Brain pericyte (primary cell): ENCODE results near the gene TACO1.

ENCODE experiments used
- DNase-seq: peaks from one replicate; pipeline ENCODE4 v3.0.0-alpha.2; 2012; ENCODE audit warnings: low read depth, low spot score

The TACO1 gene

DNA sequence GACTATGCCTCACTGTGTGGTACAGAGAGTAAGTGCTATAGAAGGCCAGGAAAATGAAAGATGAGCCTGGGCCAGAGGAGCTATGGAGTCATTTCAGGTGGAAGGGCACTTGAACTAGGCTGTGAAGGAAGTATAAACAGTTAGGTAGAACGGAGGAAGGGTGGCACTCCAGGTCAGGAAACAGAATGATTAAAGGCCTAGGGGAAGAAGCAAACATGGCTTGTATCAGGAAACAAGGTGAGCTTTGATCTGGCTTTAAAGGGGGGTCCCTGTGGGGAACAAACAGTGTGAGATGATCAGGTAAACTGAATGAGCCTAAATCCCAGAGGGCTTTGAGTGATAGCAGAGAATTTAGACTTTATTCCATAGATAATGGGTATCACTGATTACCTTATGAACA, 38.4 kb downstream of the TACO1 start:
- no peak for DNase-seq

DNA sequence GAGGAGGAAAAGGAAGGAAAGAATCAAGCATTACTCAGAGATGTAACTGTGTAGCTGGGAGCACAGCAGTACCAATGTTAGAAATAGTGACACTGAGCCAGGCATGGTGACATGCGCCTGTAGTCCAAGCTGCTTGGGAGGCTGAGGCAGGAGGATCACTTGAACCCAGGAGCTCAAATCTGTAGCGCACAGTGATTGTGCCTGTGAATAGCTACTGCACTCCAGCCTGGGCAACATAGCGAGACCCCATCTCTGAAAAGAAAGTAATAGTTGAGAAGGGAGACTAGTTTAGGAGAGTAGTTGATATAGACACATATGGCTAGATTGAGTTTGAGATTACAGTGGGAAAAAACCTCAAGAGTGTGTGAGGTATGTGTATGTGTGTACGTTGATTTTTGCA, 39.3 kb downstream of the TACO1 start:
- no peak for DNase-seq

DNA sequence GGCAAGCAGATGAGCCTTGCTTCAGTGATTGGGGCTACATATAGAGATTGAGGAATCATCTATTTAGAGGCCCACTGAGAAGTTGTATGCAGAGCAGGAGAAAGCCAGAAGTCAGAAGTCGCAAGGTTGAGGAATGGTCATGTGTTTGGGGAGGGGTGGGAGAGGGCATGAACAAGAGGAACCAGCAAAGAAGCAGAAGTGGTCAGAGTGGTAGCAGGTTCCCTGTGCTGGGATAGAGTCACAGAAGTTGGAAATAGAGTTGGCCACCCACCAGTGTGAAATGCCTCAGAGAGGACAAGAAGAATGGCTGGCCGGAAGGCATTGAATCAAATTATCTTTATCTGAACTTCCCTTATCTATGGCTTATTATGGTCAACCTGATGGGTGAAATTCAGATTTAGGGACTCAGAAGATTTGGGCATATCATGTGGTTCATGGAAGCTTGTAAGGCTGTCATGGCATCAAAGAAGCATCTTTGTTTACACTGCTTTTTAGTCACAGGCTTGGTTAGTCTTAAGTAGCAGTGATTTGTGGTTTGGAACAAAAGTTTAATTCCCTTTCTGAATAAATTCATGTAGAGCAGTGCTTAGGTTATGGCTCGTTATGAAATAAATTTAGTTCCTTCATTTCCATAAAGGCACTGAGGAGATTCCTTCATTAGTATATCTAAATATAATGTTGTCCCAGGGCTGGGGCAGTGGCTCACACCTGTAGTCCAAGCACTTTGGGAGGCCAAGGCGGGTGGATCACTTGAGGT, 41.2 kb downstream of the TACO1 start:
- DNase-seq, result no peak

DNA sequence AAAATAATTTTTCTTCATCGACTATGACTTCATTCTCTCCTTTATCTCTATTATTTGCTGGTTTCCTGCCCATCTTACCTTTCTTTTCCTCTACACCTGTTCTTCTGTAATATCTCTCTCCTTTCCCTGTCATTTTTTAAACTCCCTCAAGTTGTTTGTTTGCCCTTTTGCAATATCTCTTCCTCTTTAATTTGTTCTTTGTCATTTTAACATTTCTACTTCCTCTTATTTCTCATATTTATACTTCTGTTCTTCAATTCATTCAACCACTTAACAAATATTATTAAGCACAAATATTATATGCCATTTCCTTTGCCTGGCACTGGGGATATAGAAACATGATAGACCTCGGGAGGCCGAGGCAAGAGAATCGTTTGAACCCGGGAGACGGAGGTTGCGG, 44.2 kb downstream of the TACO1 start:
- DNase-seq, result no peak

DNA sequence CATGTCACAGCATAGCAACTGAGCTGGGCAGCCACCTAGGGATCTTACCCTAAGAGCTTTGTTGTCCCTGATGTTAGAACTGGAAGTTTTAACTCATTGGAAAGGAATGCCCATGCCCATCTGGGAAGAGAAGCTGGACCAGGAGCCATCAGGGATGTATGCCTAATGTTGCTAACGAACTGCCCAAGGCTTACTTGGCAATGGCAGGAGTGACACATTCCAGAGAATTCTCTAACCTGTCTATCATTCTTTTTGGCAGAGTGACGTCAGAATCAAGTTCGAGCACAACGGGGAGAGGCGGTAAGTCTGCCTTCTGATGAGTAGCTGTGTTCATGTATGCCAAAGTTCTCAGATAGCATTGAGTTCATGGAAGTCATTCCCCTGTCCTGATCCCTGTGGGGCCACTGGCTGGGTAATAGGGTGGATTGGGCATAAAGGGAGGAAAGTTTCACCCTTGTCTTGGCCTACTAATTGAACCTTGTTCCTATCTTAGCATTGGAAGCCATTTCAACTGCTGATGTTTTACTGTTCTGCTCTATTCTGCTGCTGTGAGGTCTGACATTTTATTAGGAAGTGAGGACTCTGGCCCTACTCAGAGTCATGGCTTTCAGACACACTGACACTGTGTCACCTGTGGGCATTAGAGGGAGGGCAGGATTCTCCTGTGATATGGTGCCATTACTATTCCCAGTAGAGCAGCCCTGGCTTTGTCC, 45.2 kb downstream of the TACO1 start:
- no peak for DNase-seq

DNA sequence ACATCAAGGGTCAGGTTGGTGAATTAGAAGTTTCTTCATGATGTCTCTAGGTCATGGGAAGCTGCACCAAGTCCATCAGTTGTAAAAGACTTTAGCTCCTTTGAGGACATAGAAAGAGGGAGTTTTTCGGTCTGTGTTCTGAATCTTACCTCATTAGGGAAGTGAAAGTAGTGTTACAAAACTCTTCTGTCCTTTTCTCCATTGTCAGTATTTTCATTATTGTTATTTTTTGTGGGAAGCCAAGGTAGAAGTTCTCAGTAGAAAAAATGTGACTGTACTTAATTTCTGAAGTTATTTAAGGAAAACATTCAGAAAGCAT, 45.8 kb downstream of the TACO1 start:
- no peak for DNase-seq

DNA sequence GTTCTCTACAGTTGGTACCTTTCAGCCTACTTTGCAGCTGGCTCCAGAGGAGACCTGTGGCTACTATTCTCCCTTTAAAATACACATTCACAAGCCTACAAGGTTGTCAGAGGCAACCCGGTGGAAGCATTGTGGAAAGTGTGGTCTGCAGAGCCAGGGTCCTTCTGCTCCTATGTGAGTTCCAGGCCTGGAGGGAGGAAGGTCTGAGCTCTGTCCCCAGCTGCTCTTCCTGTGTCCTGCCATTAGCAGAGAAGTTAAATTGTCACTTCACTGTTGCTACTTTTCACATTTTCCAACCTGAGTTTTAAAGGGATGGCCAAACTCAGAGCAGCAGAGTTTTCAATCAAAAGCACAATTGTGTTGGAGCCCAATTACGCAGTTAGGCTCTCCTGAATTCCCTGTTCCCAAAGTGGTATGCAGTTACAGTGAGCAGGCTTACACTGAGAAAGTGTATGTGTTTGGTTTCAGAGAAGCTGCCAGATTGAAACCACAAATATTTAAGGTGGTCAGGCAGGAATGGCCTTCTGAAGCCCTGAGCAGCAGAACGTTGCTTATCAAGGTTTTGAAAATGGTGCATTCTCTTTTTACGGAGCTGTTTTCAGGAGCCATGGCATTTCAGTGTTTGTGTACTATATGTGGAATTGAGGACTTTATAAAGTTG, 46.5 kb downstream of the TACO1 start:
- no peak for DNase-seq

DNA sequence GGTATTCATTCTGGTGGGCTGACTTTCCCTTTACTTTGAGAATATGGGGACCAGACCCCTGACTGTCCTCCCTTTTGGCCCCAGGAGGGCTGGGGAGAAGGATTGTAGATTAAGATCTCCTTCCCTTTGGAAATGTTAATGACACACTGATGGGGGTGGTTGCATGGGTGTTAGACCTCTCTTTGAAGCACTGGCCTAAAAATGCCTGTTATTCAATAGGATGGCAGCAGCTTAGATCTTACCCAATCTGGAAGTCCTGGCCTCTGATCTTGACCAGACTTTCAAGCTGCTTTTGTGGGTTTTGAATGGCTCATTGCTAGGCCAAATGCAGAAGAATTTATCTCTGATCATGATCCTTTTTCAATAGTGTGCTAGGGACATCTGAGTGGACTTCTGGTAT, 47.2 kb downstream of the TACO1 start:
- DNase-seq, result no peak

DNA sequence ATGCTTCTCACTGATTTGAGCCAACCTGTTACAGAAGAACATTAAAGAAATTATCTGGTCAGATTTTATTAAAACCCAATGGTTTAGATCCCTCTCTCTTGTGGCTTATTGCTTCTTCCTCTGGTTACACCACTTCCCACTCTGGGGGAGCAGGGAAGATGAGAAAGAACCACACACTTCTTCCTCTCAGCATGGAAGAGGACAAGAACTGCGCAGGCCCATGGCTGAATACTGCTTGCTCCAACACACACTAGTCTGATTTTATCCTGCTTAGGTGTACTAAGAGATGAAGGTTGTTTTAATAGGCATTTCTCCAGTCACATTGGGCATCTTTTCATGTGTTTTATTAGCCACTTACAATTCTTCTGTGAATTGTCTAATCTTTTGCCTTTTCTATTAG, 49.1 kb downstream of the TACO1 start:
- DNase-seq, result no peak

DNA sequence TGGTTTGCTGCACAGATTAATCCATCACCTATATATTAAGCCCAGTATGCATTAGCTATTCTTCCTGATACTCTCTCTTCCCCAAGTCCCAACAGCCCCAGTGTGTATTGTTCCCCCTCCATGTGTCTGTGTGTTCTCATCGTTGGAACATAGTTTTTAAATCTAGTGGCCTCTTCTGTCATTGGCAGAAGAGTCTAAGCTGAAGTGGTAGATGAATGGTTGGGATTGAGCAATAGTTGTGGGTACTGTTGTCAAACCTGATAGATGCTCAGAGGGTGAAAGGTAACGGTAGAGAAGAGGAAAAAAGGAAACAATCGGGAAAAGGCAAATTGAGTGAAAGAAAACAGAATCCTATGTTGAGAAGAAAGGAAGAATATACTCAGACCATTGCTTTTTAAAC, 51.4 kb downstream of the TACO1 start:
- no peak for DNase-seq

DNA sequence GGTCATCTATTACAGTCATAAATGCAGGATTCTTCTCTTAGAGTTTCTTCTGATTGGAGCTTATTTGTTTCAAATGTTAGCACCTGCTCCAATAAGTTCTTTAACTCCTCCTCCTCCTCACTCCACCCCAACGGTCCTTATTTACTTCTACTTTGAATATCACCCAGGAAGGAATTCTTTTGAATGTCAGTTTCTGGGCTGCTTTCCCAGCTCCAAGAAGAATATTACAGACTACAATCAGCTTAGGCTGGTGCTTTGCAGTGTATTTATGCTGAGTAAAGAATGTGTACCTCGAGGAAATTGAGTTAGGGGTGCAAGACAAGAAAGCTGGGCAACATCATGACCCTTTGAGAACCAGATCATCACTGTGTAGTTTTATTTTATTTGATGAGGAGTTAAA, 52.4 kb downstream of the TACO1 start:
- no peak for DNase-seq

DNA sequence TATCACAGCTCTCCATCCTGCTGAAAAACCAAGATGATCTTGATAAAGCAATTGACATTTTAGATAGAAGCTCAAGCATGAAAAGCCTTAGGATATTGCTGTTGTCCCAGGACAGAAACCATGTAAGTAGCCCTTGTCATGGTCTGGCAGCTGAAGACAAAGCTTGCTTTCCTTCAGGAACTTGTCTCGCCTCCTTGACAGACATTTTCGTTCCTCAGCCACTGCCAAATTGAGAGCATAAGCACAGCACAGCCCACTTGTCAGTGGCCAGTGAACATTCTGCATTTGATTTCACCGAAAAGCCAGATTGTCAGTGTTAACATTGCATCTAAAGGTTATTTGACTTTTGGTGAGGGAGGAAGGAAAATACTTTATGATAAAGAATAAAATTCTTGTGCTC, 57.1 kb downstream of the TACO1 start:
- no peak for DNase-seq
